Natural killer cell treated with Interleukin-12 subunit alpha and Interleukin-12 subunit beta and Interleukin-15 and Interleukin-18, amount 100 ng/mL, for 72 hours (primary cell): ENCODE results near the gene ILRUN. TPM values are rescaled to one million over a fixed set of nuclear protein-coding genes. Genes with fewer than 3 reads are reported as not detected.
"Not testable (repeated sequence)": the region's sequence is repeated elsewhere in the genome, so short reads cannot be mapped to it uniquely, and the experiment has no call there.

Experiments used
- ATAC-seq, 2 donors: fragments of 150-1000 bp; cut with Tn5 transposase in 1 of 2; sonication (Bioruptor Pico), chemical (Tn5 transposase) in 1 of 2; 2 replicates each; pipeline ENCODE4 v1.10.0; 2021
- DNase-seq: peaks from one replicate; pipeline ENCODE4 v3.0.0; 2022; ENCODE audit warnings: low spot score
- H3K27ac Mint-ChIP-seq, 2 donors: 1 replicate in 1 of 2; 2 replicates in 1 of 2; pipeline ENCODE4 v1.8.0; 2022; ENCODE audit warnings: mixed read lengths in 2 of 2, mild to moderate bottlenecking in 1 of 2, moderate library complexity in 1 of 2
- H3K27me3 Mint-ChIP-seq, 2 donors: 1 replicate in 1 of 2; 2 replicates in 1 of 2; pipeline ENCODE4 v1.8.0; 2022; ENCODE audit warnings: mixed read lengths in 2 of 2
- H3K36me3 Mint-ChIP-seq: one replicate; pipeline ENCODE4 v1.8.0; 2022; ENCODE audit warnings: mixed read lengths
- H3K4me1 Mint-ChIP-seq, 2 donors: 1 replicate in 1 of 2; 2 replicates in 1 of 2; pipeline ENCODE4 v1.8.0; 2022; ENCODE audit warnings: low read depth in 2 of 2, mixed read lengths in 2 of 2, mild to moderate bottlenecking in 1 of 2
- H3K4me3 Mint-ChIP-seq: one replicate; pipeline ENCODE4 v1.8.0; 2022; ENCODE audit warnings: mixed read lengths
- H3K9me3 Mint-ChIP-seq: 2 replicates; pipeline ENCODE4 v1.8.0; 2022; ENCODE audit warnings: mixed read lengths
- total RNA-seq, 2 donors: library from RNA; stranded (reverse); gene quantifications; one replicate each; pipeline ENCODE4 v1.2.3, GENCODE V29; 2022

ILRUN gene
- total RNA-seq, 2 donors from 2014 or later, result 68.1 to 70.0 TPM

DNA sequence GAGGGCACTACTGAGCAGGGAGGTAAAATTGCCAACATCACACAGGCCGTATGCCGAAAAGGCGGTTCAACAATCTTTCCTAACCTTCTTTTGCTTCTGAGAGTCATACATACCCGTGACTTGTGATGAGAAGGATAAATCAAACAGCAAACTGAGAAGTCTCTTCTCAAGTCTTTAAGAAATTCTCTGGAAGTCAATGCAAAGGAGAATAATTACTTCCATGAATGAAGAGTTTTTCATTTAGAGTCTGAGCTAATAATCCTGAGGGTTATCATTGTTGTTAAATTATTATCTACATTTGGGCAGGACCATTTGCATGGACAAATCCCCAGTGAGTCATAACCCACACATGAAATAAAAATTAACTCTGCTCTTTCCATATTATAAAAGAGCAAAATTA is 22.4 kb upstream of the ILRUN start:
- no peak overlapping the region for H3K27ac Mint-ChIP-seq
- no peaks in the 10 kb centered on the region for H3K36me3 Mint-ChIP-seq
- ATAC-seq (no peak), DNase-seq (no peak)
- no peaks in the 10 kb centered on the region for H3K27me3 Mint-ChIP-seq
- no peaks in the 10 kb centered on the region for H3K9me3 Mint-ChIP-seq
- no peak overlapping the region for H3K4me3 Mint-ChIP-seq
- no peaks in the 10 kb centered on the region for H3K4me1 Mint-ChIP-seq

- no peaks in the 10 kb centered on the region for H3K27me3 Mint-ChIP-seq
- H3K4me1 Mint-ChIP-seq, result no peaks in the 10 kb centered on the region
- H3K4me3 Mint-ChIP-seq, result no peak overlapping the region
- H3K9me3 Mint-ChIP-seq, result no peaks in the 10 kb centered on the region
- ATAC-seq, result no peak
- H3K36me3 Mint-ChIP-seq, result no peaks in the 10 kb centered on the region
- no peak for DNase-seq
- no peak overlapping the region for H3K27ac Mint-ChIP-seq
These were observed 20.9 kb upstream of the ILRUN start for GRCh38 chr6:34717466-34717865.

- ATAC-seq (no peak), DNase-seq (no peak)
- H3K4me1 Mint-ChIP-seq, result no peaks in the 10 kb centered on the region
- no peak overlapping the region for H3K4me3 Mint-ChIP-seq
- no peaks in the 10 kb centered on the region for H3K36me3 Mint-ChIP-seq
- no peak overlapping the region for H3K27ac Mint-ChIP-seq
- no peaks in the 10 kb centered on the region for H3K27me3 Mint-ChIP-seq
- H3K9me3 Mint-ChIP-seq, result no peaks in the 10 kb centered on the region
These were observed 18.1 kb upstream of the ILRUN start for GRCh38 chr6:34714663-34715062.

GRCh38 chr6:34712881-34713280 is 16.3 kb upstream of the ILRUN start:
- H3K36me3 Mint-ChIP-seq, ATAC-seq, H3K9me3 Mint-ChIP-seq, DNase-seq, H3K27me3 Mint-ChIP-seq, H3K4me1 Mint-ChIP-seq, H3K4me3 Mint-ChIP-seq, H3K27ac Mint-ChIP-seq: not testable (repeated sequence)

- no peaks in the 10 kb centered on the region for H3K27me3 Mint-ChIP-seq
- H3K4me3 Mint-ChIP-seq, result no peak overlapping the region
- no peak overlapping the region for H3K27ac Mint-ChIP-seq
- DNase-seq, result no peak
- H3K36me3 Mint-ChIP-seq, result no peaks in the 10 kb centered on the region
- no peak for ATAC-seq
- no peaks in the 10 kb centered on the region for H3K9me3 Mint-ChIP-seq
- no peaks in the 10 kb centered on the region for H3K4me1 Mint-ChIP-seq
These were observed 12.8 kb upstream of the ILRUN start for GRCh38 chr6:34709386-34709785.

- DNase-seq (no peak), ATAC-seq (no peak)
- Mint-ChIP-seq H3K4me3 (no peak overlapping the region), H3K36me3 (no peaks in the 10 kb centered on the region), H3K4me1 (no peaks in the 10 kb centered on the region), H3K27me3 (peaks cover 0 to 3% of the 10 kb centered on the region in 2 donors), H3K9me3 (no peaks in the 10 kb centered on the region), H3K27ac (no peak overlapping the region)
These were observed 8.7 kb upstream of the ILRUN start for GRCh38 chr6:34705241-34705640.

DNA sequence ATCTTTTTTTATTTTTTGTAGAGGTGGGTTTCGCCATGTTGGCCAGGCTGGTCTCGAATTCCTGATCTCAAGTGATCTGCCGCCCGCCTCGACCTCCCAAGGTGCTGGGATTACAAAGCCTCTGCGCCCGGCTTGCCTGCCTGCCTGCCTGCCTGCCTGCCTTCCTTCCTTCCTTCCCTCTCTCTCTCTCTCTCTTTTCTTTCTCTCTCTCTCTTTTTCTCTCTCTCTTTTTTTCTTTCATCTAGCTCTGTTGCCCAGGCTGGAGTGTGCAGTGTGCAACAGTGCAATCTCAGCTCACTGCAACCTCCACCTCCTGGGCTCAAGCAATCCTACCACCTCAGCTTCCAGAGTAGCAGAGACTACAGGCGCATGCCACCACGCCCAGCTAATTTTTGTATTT is 4.6 kb upstream of the ILRUN start:
- peaks cover 11 to 16% of the 10 kb centered on the region in 2 donors for H3K4me1 Mint-ChIP-seq
- no peaks in the 10 kb centered on the region for H3K36me3 Mint-ChIP-seq
- H3K27ac Mint-ChIP-seq, result no peak overlapping the region
- DNase-seq, result no peak
- ATAC-seq, result no peak
- peaks cover 0 to 3% of the 10 kb centered on the region in 2 donors for H3K27me3 Mint-ChIP-seq
- no peak overlapping the region for H3K4me3 Mint-ChIP-seq
- no peaks in the 10 kb centered on the region for H3K9me3 Mint-ChIP-seq

- ATAC-seq, result no peak
- Mint-ChIP-seq H3K9me3 (no peaks in the 10 kb centered on the region), H3K27ac (peak overlapping the region; percentile 95 to 98), H3K4me3 (peak overlapping the region; percentile 99), H3K4me1 (peaks cover 33 to 39% of the 10 kb centered on the region in 2 donors), H3K27me3 (peaks cover 0 to 3% of the 10 kb centered on the region in 2 donors), H3K36me3 (peaks cover 6% of the 10 kb centered on the region)
- DNase-seq, result no peak
These were observed 1.5 kb upstream of the ILRUN start for GRCh38 chr6:34697904-34698559.

GRCh38 chr6:34697544-34697836 is 923 bp upstream of the ILRUN start:
- Mint-ChIP-seq H3K27me3 (peaks cover 0 to 3% of the 10 kb centered on the region in 2 donors), H3K9me3 (no peaks in the 10 kb centered on the region), H3K27ac (peak overlapping the region; percentile 95 to 98), H3K36me3 (peaks cover 6% of the 10 kb centered on the region), H3K4me1 (peaks cover 33 to 39% of the 10 kb centered on the region in 2 donors), H3K4me3 (peak overlapping the region; percentile 99)
- DNase-seq, result no peak
- ATAC-seq, result no peak

GRCh38 chr6:34696189-34696738 is 303 bp downstream of the ILRUN start:
- H3K4me3 Mint-ChIP-seq, result peak overlapping the region; percentile 99
- no peaks in the 10 kb centered on the region for H3K9me3 Mint-ChIP-seq
- peaks cover 6% of the 10 kb centered on the region for H3K36me3 Mint-ChIP-seq
- DNase-seq (peak; percentile 63), ATAC-seq (peak; percentile 73)
- H3K27ac Mint-ChIP-seq, result peak overlapping the region; percentile 95 to 98
- H3K27me3 Mint-ChIP-seq, result peaks cover 0 to 2% of the 10 kb centered on the region in 2 donors
- peaks cover 33 to 39% of the 10 kb centered on the region in 2 donors for H3K4me1 Mint-ChIP-seq

- Mint-ChIP-seq H3K9me3 (no peaks in the 10 kb centered on the region), H3K4me1 (peaks cover 33 to 39% of the 10 kb centered on the region in 2 donors), H3K36me3 (peaks cover 6% of the 10 kb centered on the region), H3K27ac (peak overlapping the region; percentile 95 to 98), H3K27me3 (no peaks in the 10 kb centered on the region), H3K4me3 (peak overlapping the region; percentile 99)
- ATAC-seq (no peak), DNase-seq (no peak)
These were observed 808 bp downstream of the ILRUN start for GRCh38 chr6:34695729-34696188.

- ATAC-seq, result no peak
- Mint-ChIP-seq H3K27me3 (no peaks in the 10 kb centered on the region), H3K36me3 (peaks cover 6% of the 10 kb centered on the region), H3K9me3 (no peaks in the 10 kb centered on the region), H3K4me1 (peaks cover 34 to 39% of the 10 kb centered on the region in 2 donors), H3K27ac (no peak overlapping the region), H3K4me3 (no peak overlapping the region)
- no peak for DNase-seq
These were observed 4.3 kb downstream of the ILRUN start for GRCh38 chr6:34692280-34692679.

- Mint-ChIP-seq H3K9me3 (no peaks in the 10 kb centered on the region), H3K36me3 (no peaks in the 10 kb centered on the region), H3K27ac (no peak overlapping the region), H3K27me3 (no peaks in the 10 kb centered on the region), H3K4me3 (no peak overlapping the region), H3K4me1 (peaks cover 27% of the 10 kb centered on the region in 2 donors)
- DNase-seq, result no peak
- ATAC-seq, result no peak
These were observed 6.8 kb downstream of the ILRUN start for GRCh38 chr6:34689742-34690141.

DNA sequence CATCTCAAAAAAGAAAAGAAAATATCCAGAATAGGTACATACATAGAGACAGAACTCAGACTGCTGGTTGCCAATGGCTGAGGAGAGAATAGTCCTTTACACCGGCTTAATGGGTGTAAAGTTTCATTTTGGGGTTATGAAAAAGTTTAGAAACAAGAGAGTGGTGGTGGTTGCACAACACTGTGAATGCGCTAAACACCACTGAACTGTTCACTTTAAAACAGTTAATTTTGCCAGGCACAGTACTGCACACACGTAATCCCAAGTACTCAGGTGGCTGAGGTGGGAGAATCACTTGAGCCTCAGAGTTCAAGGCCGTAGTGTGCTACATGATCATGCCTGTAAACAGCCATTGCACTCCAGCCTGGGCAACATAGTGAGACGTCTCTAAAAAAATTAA is 7.6 kb downstream of the ILRUN start:
- no peaks in the 10 kb centered on the region for H3K36me3 Mint-ChIP-seq
- H3K27me3 Mint-ChIP-seq, result no peaks in the 10 kb centered on the region
- no peak overlapping the region for H3K27ac Mint-ChIP-seq
- H3K4me3 Mint-ChIP-seq, result no peak overlapping the region
- DNase-seq (no peak), ATAC-seq (peak in 1 of 2 donors; percentile 28)
- H3K9me3 Mint-ChIP-seq, result no peaks in the 10 kb centered on the region
- peaks cover 25 to 29% of the 10 kb centered on the region in 2 donors for H3K4me1 Mint-ChIP-seq

DNA sequence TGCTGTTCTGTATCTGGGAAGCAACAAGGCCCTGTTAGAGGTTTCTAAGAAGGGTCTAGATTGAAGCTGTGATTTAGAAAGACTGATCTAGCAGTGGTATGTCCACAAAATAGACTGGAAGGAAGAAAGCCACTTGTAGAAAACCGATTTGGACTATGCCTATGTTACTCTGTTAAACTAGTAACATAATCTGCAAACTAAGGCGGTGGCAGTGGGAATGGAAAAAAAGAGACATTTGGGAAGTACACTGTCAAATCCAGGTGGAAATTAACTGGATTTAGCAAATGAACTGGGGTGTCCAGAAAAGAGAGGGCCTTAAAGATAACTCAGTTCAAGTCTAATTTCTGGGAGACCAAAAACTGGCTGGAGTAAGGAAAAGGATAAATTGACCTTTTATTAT is 11.6 kb downstream of the ILRUN start:
- H3K27ac Mint-ChIP-seq, result peak overlapping the region in 1 of 2 donors; percentile 11
- no peaks in the 10 kb centered on the region for H3K27me3 Mint-ChIP-seq

More for the DNA sequence above, 11.6 kb downstream of the ILRUN start:
- ATAC-seq (no peak), DNase-seq (no peak)
- peaks cover 32% of the 10 kb centered on the region in 2 donors for H3K4me1 Mint-ChIP-seq
- no peak overlapping the region for H3K4me3 Mint-ChIP-seq
- no peaks in the 10 kb centered on the region for H3K36me3 Mint-ChIP-seq
- H3K9me3 Mint-ChIP-seq, result no peaks in the 10 kb centered on the region
